ENCODE measurements around the gene BEND6. TPM values are rescaled to one million over a fixed set of nuclear protein-coding genes. Genes with fewer than 3 reads are reported as not detected.

Gene BEND6
- total RNA-seq, 1 experiment from 2014 or later, result 0.58 TPM

DNA sequence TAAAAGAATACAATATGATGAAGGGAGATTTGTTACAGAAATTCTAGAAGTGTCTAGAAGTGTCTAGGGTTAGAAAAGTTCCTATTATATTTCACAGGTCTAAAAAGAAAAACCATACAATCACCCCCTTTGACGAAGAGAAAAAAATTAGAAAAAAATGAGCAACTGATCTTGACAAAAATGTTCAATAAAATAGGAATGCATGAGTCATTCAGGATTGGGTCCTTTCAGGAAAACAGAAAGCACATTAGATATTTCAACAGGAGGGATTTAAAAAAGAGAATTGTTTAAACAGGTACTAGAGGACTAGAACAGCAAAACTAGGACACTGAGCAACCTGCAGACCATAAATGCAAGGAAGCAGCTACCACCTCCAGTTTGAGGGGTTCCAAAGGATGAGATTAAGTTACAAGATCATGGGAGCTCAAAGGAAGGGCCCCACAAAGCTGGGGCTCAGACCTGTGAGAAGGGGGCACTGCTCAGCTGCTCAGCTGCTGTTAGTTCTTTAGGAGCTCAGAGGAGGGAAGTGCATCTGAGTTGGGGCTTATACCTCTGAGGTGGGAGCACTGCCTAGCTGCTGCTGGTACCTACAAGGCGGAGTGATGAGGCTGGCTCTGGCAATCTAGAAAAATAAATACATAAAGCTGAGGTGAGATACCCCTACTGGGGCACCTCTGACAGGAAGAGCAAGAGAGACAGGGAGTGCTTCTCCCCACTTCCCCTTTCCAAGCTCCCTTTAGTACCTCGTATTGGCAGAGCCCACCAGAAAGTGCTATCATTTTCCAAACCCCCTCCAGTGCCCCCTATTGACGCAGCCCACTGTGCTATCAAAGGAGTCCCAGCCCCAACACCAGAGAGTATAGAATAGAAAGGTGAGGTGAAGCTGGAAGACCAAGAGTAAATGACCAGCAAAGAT lies 27.1 kb upstream of the BEND6 start:
- Histone ChIP-seq H3K79me2 (ENCODE audit: low read length) (no peaks in the 10 kb centered on the region), H3K9me3 (ENCODE audit: low read length) (no peaks in the 10 kb centered on the region), H3K4me2 (ENCODE audit: low read length) (peak overlapping the region; percentile 2; the same call in 1 of the 2 replicates), H3K27ac (ENCODE audit: low read length) (no peak overlapping the region), H3K9ac (ENCODE audit: low read length) (no peak overlapping the region), H3K27me3 (ENCODE audit: low read length) (no peaks in the 10 kb centered on the region), H3K4me1 (ENCODE audit: insufficient read depth, low read length) (peaks cover 17% of the 10 kb centered on the region), H2AFZ (ENCODE audit: low read length) (no peak overlapping the region), H3K9me2 (replicated peaks; ENCODE audit: low read length) (no peaks in the 10 kb centered on the region), H3K36me3 (ENCODE audit: low read depth, low read length) (no peaks in the 10 kb centered on the region), H4K20me1 (ENCODE audit: low read length) (no peaks in the 10 kb centered on the region), H3F3A (ENCODE audit: low read length, unreplicated experiment) (no peaks in the 10 kb centered on the region), H3K4me3 (ENCODE audit: low read length) (no peak overlapping the region)
- CTCF ChIA-PET, result interaction anchor here (0.8 kb wide), 1 partner anchor 23 kb away, joined by 3 read pairs; no protein-coding TSS in a partner anchor
- ATAC-seq (peak; percentile 51; the same call in 1 of the 2 replicates), DNase-seq (peak; percentile 54)
- POLR2A ChIA-PET (ENCODE audit: unreplicated experiment), result no interaction called here
- TF ChIP-seq EZH2phosphoT487 (IDR thresholded peaks at IDR 0.05; ENCODE audit: borderline replicate concordance, low read length), result no peak
- TF ChIP-seq, protein P1, sequence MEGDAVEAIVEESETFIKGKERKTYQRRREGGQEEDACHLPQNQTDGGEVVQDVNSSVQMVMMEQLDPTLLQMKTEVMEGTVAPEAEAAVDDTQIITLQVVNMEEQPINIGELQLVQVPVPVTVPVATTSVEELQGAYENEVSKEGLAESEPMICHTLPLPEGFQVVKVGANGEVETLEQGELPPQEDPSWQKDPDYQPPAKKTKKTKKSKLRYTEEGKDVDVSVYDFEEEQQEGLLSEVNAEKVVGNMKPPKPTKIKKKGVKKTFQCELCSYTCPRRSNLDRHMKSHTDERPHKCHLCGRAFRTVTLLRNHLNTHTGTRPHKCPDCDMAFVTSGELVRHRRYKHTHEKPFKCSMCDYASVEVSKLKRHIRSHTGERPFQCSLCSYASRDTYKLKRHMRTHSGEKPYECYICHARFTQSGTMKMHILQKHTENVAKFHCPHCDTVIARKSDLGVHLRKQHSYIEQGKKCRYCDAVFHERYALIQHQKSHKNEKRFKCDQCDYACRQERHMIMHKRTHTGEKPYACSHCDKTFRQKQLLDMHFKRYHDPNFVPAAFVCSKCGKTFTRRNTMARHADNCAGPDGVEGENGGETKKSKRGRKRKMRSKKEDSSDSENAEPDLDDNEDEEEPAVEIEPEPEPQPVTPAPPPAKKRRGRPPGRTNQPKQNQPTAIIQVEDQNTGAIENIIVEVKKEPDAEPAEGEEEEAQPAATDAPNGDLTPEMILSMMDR (conservative IDR thresholded peaks at IDR 0.05; ENCODE audit: low read depth, low read length), result no peak
- no peak for TF ChIP-seq EZH2 (IDR thresholded peaks at IDR 0.05; ENCODE audit: low read length, unreplicated experiment)
- intact Hi-C loops (cut with micrococcal nuclease), result no loop called here
- BruUV-seq (replicated peaks), result no TSS peak

DNA sequence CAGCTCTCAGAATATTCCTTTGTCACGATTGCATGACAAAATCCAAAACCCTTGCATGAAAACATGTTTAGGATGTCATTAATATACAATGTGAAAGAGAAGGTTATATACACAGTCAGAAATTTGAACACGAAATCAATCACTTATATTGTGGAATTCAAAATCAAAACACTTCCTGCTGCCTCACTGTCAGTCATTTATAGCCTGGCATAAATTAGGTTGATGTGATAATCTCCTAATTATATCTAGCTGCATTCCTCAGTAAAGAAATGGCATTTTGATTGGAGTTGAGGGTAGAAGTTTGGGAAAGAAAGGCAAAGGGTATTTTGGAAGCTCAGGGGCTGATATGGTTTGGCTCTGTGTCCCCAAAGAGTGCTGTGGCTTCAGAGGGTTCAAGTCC lies 24.1 kb upstream of the BEND6 start:
- Histone ChIP-seq H3K79me2 (ENCODE audit: low read length) (no peaks in the 10 kb centered on the region), H3F3A (ENCODE audit: low read length, unreplicated experiment) (no peaks in the 10 kb centered on the region), H3K4me2 (ENCODE audit: low read length) (no peak overlapping the region), H3K36me3 (ENCODE audit: low read depth, low read length) (no peaks in the 10 kb centered on the region), H3K9me2 (replicated peaks; ENCODE audit: low read length) (no peaks in the 10 kb centered on the region), H3K27me3 (ENCODE audit: low read length) (no peaks in the 10 kb centered on the region), H3K27ac (ENCODE audit: low read length) (no peak overlapping the region), H3K4me3 (ENCODE audit: low read length) (no peak overlapping the region), H3K9me3 (ENCODE audit: low read length) (no peaks in the 10 kb centered on the region), H2AFZ (ENCODE audit: low read length) (no peak overlapping the region), H3K9ac (ENCODE audit: low read length) (no peak overlapping the region), H3K4me1 (ENCODE audit: insufficient read depth, low read length) (peaks cover 17% of the 10 kb centered on the region), H4K20me1 (ENCODE audit: low read length) (no peaks in the 10 kb centered on the region)
- CTCF ChIA-PET, result no interaction called here
- POLR2A ChIA-PET (ENCODE audit: unreplicated experiment), result no interaction called here
- no TSS peak for BruUV-seq (replicated peaks)
- no peak for DNase-seq
- TF ChIP-seq, protein P1 (conservative IDR thresholded peaks at IDR 0.05; ENCODE audit: low read depth, low read length), result no peak
- no peak for TF ChIP-seq EZH2phosphoT487 (IDR thresholded peaks at IDR 0.05; ENCODE audit: borderline replicate concordance, low read length)
- TF ChIP-seq EZH2 (IDR thresholded peaks at IDR 0.05; ENCODE audit: low read length, unreplicated experiment), result no peak
- intact Hi-C loops (cut with micrococcal nuclease), result no loop called here
- ATAC-seq, result no peak
